Activated B cell treated with CpG ODN at 0.5 μM for 24 hours (primary cell): Measurements from ENCODE around the gene ACSM4. TPM values are rescaled to one million over a fixed set of nuclear protein-coding genes. Genes with fewer than 3 reads are reported as not detected.

Experiments used
- ATAC-seq: fragments of 200-7000 bp; cut with Tn5 transposase; one replicate; pipeline ENCODE4 v1.10.0; 2021; ENCODE audit warnings: low read depth, mild to moderate bottlenecking, moderate library complexity
- CTCF ChIA-PET: fragments of 350-600 bp; sonication (Branson Sonifier 250); formaldehyde crosslinking; loops from one replicate; lab custom pipeline; 2021; ENCODE audit warnings: antibody characterized with exemption; lab: Charles Lee
- POLR2A ChIA-PET: fragments of 350-600 bp; sonication (Branson Sonifier 250); formaldehyde crosslinking; loops from one replicate; lab custom pipeline; 2021; ENCODE audit warnings: antibody characterized with exemption; lab: Charles Lee
- DNase-seq: peaks from one replicate; pipeline ENCODE4 v3.0.0; 2022
- H3K27ac Mint-ChIP-seq: one replicate; pipeline ENCODE4 v1.8.0; 2020; ENCODE audit warnings: mixed read lengths
- H3K27me3 Mint-ChIP-seq: one replicate; pipeline ENCODE4 v1.8.0; 2021; ENCODE audit warnings: mixed read lengths
- H3K36me3 Mint-ChIP-seq: one replicate; pipeline ENCODE4 v1.8.0; 2021; ENCODE audit warnings: low read depth, mixed read lengths
- H3K4me1 Mint-ChIP-seq: one replicate; pipeline ENCODE4 v1.8.0; 2021; ENCODE audit warnings: mixed read lengths
- H3K4me3 Mint-ChIP-seq: one replicate; pipeline ENCODE4 v1.8.0; 2020; ENCODE audit warnings: mild to moderate bottlenecking, mixed read lengths
- H3K9me3 Mint-ChIP-seq: one replicate; pipeline ENCODE4 v1.8.0; 2020; ENCODE audit warnings: mixed read lengths
- CTCF ChIP-seq: fragments of 200-600 bp; IDR thresholded peaks from one replicate; pipeline ENCODE4 v1.8.0; 2022; ENCODE audit warnings: antibody characterized with exemption, mild to moderate bottlenecking
- intact Hi-C: fragments of 100-400 bp; cut with micrococcal nuclease; formaldehyde crosslinking; loops from one replicate; pipeline ENCODE4 v1.15.1; 2024
- total RNA-seq: library from RNA; stranded (reverse); gene quantifications from 2 replicates; pipeline ENCODE4 v1.2.3, GENCODE V29; 2022

The ACSM4 gene
- total RNA-seq, 1 donor from 2014 or later, result not detected

- H3K4me3 Mint-ChIP-seq, result no peak overlapping the region
- DNase-seq (no peak), ATAC-seq (no peak)
- H3K9me3 Mint-ChIP-seq, result no peaks in the 10 kb centered on the region
- H3K36me3 Mint-ChIP-seq, result no peaks in the 10 kb centered on the region
- no peak for TF ChIP-seq CTCF
- H3K27me3 Mint-ChIP-seq, result peaks cover 7% of the 10 kb centered on the region
- intact Hi-C loops, result no loop called here
- H3K4me1 Mint-ChIP-seq, result no peaks in the 10 kb centered on the region
- ChIA-PET CTCF (no interaction called here), POLR2A (no interaction called here)
- H3K27ac Mint-ChIP-seq, result no peak overlapping the region
Measured at GRCh38 chr12:7304456-7304855, 584 bp downstream of the ACSM4 start.

- ChIA-PET POLR2A (no interaction called here), CTCF (no interaction called here)
Measured at GRCh38 chr12:7310070-7310469, 6.2 kb downstream of the ACSM4 start.

GRCh38 chr12:7319930-7320329 is 16.1 kb downstream of the ACSM4 start:
- intact Hi-C loops, result no loop called here
- DNase-seq (no peak), ATAC-seq (no peak)
- Mint-ChIP-seq H3K27ac (no peak overlapping the region), H3K4me3 (no peak overlapping the region), H3K27me3 (peaks cover 4% of the 10 kb centered on the region), H3K36me3 (no peaks in the 10 kb centered on the region), H3K4me1 (no peaks in the 10 kb centered on the region), H3K9me3 (no peaks in the 10 kb centered on the region)
- no peak for TF ChIP-seq CTCF
- ChIA-PET POLR2A (no interaction called here), CTCF (no interaction called here)

More at GRCh38 chr12:7310070-7310469, 6.2 kb downstream of the ACSM4 start:
- no peaks in the 10 kb centered on the region for H3K27me3 Mint-ChIP-seq
- intact Hi-C loops, result no loop called here
- ATAC-seq (no peak), DNase-seq (no peak)
- no peak for TF ChIP-seq CTCF
- H3K9me3 Mint-ChIP-seq, result no peaks in the 10 kb centered on the region
- H3K4me3 Mint-ChIP-seq, result no peak overlapping the region
- H3K36me3 Mint-ChIP-seq, result no peaks in the 10 kb centered on the region
- no peaks in the 10 kb centered on the region for H3K4me1 Mint-ChIP-seq
- H3K27ac Mint-ChIP-seq, result no peak overlapping the region

GRCh38 chr12:7321624-7322023 is 17.8 kb downstream of the ACSM4 start:
- ATAC-seq (no peak), DNase-seq (no peak)
- intact Hi-C loops, result no loop called here
- CTCF ChIA-PET, result no interaction called here
- no peaks in the 10 kb centered on the region for H3K9me3 Mint-ChIP-seq
- peaks cover 4% of the 10 kb centered on the region for H3K27me3 Mint-ChIP-seq
- H3K4me3 Mint-ChIP-seq, result no peak overlapping the region
- TF ChIP-seq CTCF, result no peak
- no peaks in the 10 kb centered on the region for H3K4me1 Mint-ChIP-seq
- H3K36me3 Mint-ChIP-seq, result no peaks in the 10 kb centered on the region
- no peak overlapping the region for H3K27ac Mint-ChIP-seq
- POLR2A ChIA-PET, result no interaction called here

- no peaks in the 10 kb centered on the region for H3K9me3 Mint-ChIP-seq
- H3K27me3 Mint-ChIP-seq, result peaks cover 8% of the 10 kb centered on the region
- ATAC-seq (no peak), DNase-seq (no peak)
- no peaks in the 10 kb centered on the region for H3K36me3 Mint-ChIP-seq
- CTCF ChIA-PET, result no interaction called here
- no peak for TF ChIP-seq CTCF
- intact Hi-C loops, result no loop called here
- POLR2A ChIA-PET, result no interaction called here
- no peak overlapping the region for H3K27ac Mint-ChIP-seq
- no peak overlapping the region for H3K4me3 Mint-ChIP-seq
- H3K4me1 Mint-ChIP-seq, result no peaks in the 10 kb centered on the region
Measured at GRCh38 chr12:7322599-7322998, 18.7 kb downstream of the ACSM4 start.
